DND-41 (cell line): ENCODE measurements around the gene PCDHB16.
A peak's percentile ranks its signal among the peaks of the same experiment; 100 is the strongest.
"Not testable (repeated sequence)": the region's sequence is repeated elsewhere in the genome, so short reads cannot be mapped to it uniquely, and the experiment has no call there.

ENCODE experiments used
- ATAC-seq: fragments of 200-7000 bp; cut with Tn5 transposase; 3 replicates; pipeline ENCODE4 v1.9.1; 2021; ENCODE audit warnings: low read depth; ENCODE audit not compliant: insufficient read depth
- DNase-seq: peaks from one replicate; pipeline ENCODE4 v3.0.0-alpha.2; 2020
- H2AFZ ChIP-seq: 2 replicates; pipeline ENCODE4 v1.6.0; 2012; ENCODE audit warnings: low read depth, low read length
- H3K27ac ChIP-seq: 2 replicates; pipeline ENCODE4 v1.5.1; 2012; ENCODE audit warnings: low read length, inconsistent platforms
- H3K27me3 ChIP-seq: fragments of 200-600 bp; sonication (generic); 2 replicates; pipeline ENCODE4 v1.6.0; 2012; ENCODE audit warnings: low read length, mild to moderate bottlenecking, inconsistent platforms; ENCODE audit not compliant: insufficient read depth, poor library complexity
- H3K36me3 ChIP-seq: 2 replicates; pipeline ENCODE4 v1.5.1; 2012; ENCODE audit warnings: low read length, inconsistent platforms; ENCODE audit not compliant: insufficient read depth
- H3K4me1 ChIP-seq: 2 replicates; pipeline ENCODE4 v1.5.1; 2012; ENCODE audit warnings: mild to moderate bottlenecking, low read length; ENCODE audit not compliant: insufficient read depth
- H3K4me2 ChIP-seq: 2 replicates; pipeline ENCODE4 v1.6.0; 2012; ENCODE audit warnings: mild to moderate bottlenecking, moderate library complexity, low read length, inconsistent platforms; ENCODE audit not compliant: insufficient read depth
- H3K4me3 ChIP-seq, 2 experiments: fragments of 200-600 bp in 1 of 2; shearing (Covaris generic) in 1 of 2; 2 replicates each; pipeline ENCODE4 v1.5.1; 2012 to 2016; ENCODE audit warnings: inconsistent platforms in 2 of 2, low read length in 2 of 2, mild to moderate bottlenecking in 2 of 2, low read depth in 1 of 2, moderate library complexity in 1 of 2
- H3K79me2 ChIP-seq: 2 replicates; pipeline ENCODE4 v1.6.0; 2012; ENCODE audit warnings: low read length, inconsistent platforms; ENCODE audit not compliant: insufficient read depth
- H3K9ac ChIP-seq: 2 replicates; pipeline ENCODE4 v1.6.0; 2012; ENCODE audit warnings: low read depth, mild to moderate bottlenecking, inconsistent platforms, low read length, moderate library complexity
- H3K9me3 ChIP-seq: 2 replicates; pipeline ENCODE4 v1.5.1; 2012; ENCODE audit warnings: low read length, moderate library complexity, mild to moderate bottlenecking, inconsistent platforms; ENCODE audit not compliant: insufficient read depth, severe bottlenecking
- H4K20me1 ChIP-seq: 2 replicates; pipeline ENCODE4 v1.6.0; 2012; ENCODE audit warnings: low read length; ENCODE audit not compliant: insufficient read depth
- EZH2 ChIP-seq: IDR thresholded peaks from 3 replicates; pipeline ENCODE4 v1.6.1; 2012; ENCODE audit warnings: borderline replicate concordance, low read depth, mild to moderate bottlenecking, moderate library complexity, low read length, inconsistent platforms; ENCODE audit not compliant: severe bottlenecking
- TF ChIP-seq, protein P1 (sequence below): IDR thresholded peaks from 2 replicates; pipeline ENCODE4 v1.5.1; 2012; ENCODE audit warnings: borderline replicate concordance, low read length, moderate library complexity, mild to moderate bottlenecking; ENCODE audit not compliant: poor library complexity, severe bottlenecking; ENCODE audit errors: extremely low read depth

PCDHB16 gene

GRCh38 chr5:141186897-141187512 is 4.8 kb downstream of the PCDHB16 start, which contains the start of gene PCDHB9:
Gene PCDHB9, plus strand, starts transcription at chr5:141187161. Its CDS starts 158 bp downstream, at chr5:141187319.
- peak within 1 kb of the TSS; percentile 33; the same call in 1 of the 2 replicates for H3K4me2 ChIP-seq
- no peak within 1 kb of the TSS for H3K9ac ChIP-seq
- H3K4me1 ChIP-seq = no peaks in the 10 kb centered on the region
- H3K36me3 ChIP-seq = no peaks in the 10 kb centered on the region
- peak within 1 kb of the TSS; percentile 39; the same call in 1 of the 2 replicates for H2AFZ ChIP-seq
- H4K20me1 ChIP-seq = no peaks in the 10 kb centered on the region
- peak; percentile 62; the same call in 2 of the 3 replicates for ATAC-seq
- peak; percentile 43 for DNase-seq
- no peak within 1 kb of the TSS for H3K27ac ChIP-seq
- H3K9me3 ChIP-seq = no peaks in the 10 kb centered on the region
- H3K79me2 ChIP-seq = no peaks in the 10 kb centered on the region
- no peaks in the 10 kb centered on the region for H3K27me3 ChIP-seq
- TF ChIP-seq EZH2 = no peak
- TF ChIP-seq, protein P1, sequence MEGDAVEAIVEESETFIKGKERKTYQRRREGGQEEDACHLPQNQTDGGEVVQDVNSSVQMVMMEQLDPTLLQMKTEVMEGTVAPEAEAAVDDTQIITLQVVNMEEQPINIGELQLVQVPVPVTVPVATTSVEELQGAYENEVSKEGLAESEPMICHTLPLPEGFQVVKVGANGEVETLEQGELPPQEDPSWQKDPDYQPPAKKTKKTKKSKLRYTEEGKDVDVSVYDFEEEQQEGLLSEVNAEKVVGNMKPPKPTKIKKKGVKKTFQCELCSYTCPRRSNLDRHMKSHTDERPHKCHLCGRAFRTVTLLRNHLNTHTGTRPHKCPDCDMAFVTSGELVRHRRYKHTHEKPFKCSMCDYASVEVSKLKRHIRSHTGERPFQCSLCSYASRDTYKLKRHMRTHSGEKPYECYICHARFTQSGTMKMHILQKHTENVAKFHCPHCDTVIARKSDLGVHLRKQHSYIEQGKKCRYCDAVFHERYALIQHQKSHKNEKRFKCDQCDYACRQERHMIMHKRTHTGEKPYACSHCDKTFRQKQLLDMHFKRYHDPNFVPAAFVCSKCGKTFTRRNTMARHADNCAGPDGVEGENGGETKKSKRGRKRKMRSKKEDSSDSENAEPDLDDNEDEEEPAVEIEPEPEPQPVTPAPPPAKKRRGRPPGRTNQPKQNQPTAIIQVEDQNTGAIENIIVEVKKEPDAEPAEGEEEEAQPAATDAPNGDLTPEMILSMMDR = peak; percentile 68
- H3K4me3 ChIP-seq = no peak within 1 kb of the TSS

DNA sequence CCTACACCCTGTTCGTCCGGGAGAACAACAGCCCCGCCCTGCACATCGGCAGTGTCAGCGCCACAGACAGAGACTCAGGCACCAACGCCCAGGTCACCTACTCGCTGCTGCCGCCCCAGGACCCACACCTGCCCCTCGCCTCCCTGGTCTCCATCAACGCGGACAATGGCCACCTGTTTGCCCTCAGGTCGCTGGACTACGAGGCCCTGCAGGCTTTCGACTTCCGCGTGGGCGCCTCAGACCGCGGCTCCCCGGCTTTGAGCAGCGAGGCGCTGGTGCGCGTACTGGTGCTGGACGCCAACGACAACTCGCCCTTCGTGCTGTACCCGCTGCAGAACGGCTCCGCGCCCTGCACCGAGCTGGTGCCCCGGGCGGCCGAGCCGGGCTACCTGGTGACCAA is 6.5 kb downstream of the PCDHB16 start:
- not testable (repeated sequence) for H2AFZ ChIP-seq, ATAC-seq, H3K9me3 ChIP-seq

GRCh38 chr5:141189131-141189530 is 6.9 kb downstream of the PCDHB16 start:
- not testable (repeated sequence) for H3K27ac ChIP-seq, ATAC-seq, H2AFZ ChIP-seq, H3K4me2 ChIP-seq, H3K4me1 ChIP-seq, H3K36me3 ChIP-seq, H3K4me3 ChIP-seq, H3K79me2 ChIP-seq, DNase-seq, H3K9me3 ChIP-seq, H3K27me3 ChIP-seq, H3K9ac ChIP-seq, H4K20me1 ChIP-seq

More for the DNA sequence above, 6.5 kb downstream of the PCDHB16 start:
- H3K9ac ChIP-seq, H3K27me3 ChIP-seq, DNase-seq, H4K20me1 ChIP-seq, H3K27ac ChIP-seq, H3K4me2 ChIP-seq, H3K4me3 ChIP-seq, H3K79me2 ChIP-seq, H3K36me3 ChIP-seq, H3K4me1 ChIP-seq: not testable (repeated sequence)

- no peaks in the 10 kb centered on the region for H3K27me3 ChIP-seq
- H3K27ac ChIP-seq = no peak within 1 kb of the TSS
- H3K36me3 ChIP-seq = no peaks in the 10 kb centered on the region
- peak; percentile 71; the same call in 2 of the 3 replicates for ATAC-seq
- H4K20me1 ChIP-seq = no peaks in the 10 kb centered on the region
- H3K4me3 ChIP-seq = no peak within 1 kb of the TSS
- no peaks in the 10 kb centered on the region for H3K79me2 ChIP-seq
- peaks cover 9% of the 10 kb centered on the region for H3K9me3 ChIP-seq
- no peak within 1 kb of the TSS for H2AFZ ChIP-seq
- TF ChIP-seq, protein P1 = peak; percentile 77
- no peak for TF ChIP-seq EZH2
- peak; percentile 56 for DNase-seq
- H3K9ac ChIP-seq = no peak within 1 kb of the TSS
- H3K4me1 ChIP-seq = no peaks in the 10 kb centered on the region
- H3K4me2 ChIP-seq = no peak within 1 kb of the TSS
These were observed 10.0 kb downstream of the PCDHB16 start, which contains the start of gene PCDHB10 for GRCh38 chr5:141192110-141192725. Gene PCDHB10, plus strand, starts transcription at chr5:141192353. Its CDS starts 200 bp downstream, at chr5:141192553.

- H3K36me3 ChIP-seq, ATAC-seq, H3K4me3 ChIP-seq, H3K27ac ChIP-seq, H3K9ac ChIP-seq, H3K79me2 ChIP-seq, H2AFZ ChIP-seq, H3K4me2 ChIP-seq, H3K27me3 ChIP-seq, DNase-seq, H4K20me1 ChIP-seq, H3K4me1 ChIP-seq: not testable (repeated sequence)
- H3K9me3 ChIP-seq = peaks cover 14% of the 10 kb centered on the region
These were observed 12.1 kb downstream of the PCDHB16 start for GRCh38 chr5:141194332-141194731.
